GM21737 (cell line): ENCODE measurements around the gene TBL3.

ENCODE experiments used
- ATAC-seq: cut with Tn5 transposase; IDR thresholded peaks from one replicate; pipeline ENCODE4 v1.9.1; 2021; ENCODE audit warnings: mild to moderate bottlenecking, moderate library complexity; ENCODE audit not compliant: unreplicated experiment

Gene TBL3

DNA sequence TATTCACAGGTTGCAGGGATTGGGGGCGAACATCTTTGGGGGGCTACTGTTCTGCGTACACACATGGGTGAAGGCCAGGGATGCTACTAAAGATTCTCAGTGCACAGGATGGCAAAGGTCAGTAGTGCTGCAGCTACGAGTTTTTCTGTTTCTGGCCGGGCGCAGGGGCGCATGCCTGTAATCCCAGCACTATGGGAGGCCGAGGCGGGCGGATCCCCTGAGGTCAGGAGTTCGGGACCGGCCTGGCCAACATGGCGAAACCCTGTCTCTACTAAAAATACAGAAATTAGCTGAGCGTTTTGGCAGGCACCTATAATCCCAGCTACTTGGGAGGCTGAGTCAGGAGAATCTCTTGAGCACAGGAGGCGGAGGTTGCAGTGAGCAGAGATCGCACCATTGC is 41.7 kb downstream of the TBL3 start:
- no peak for ATAC-seq

- no peak for ATAC-seq
Observed at GRCh38 chr16:2015117-2015946, 43.5 kb downstream of the TBL3 start.

- no peak for ATAC-seq
Observed at GRCh38 chr16:2015947-2016208, 44.0 kb downstream of the TBL3 start.

- ATAC-seq = no peak
Observed at GRCh38 chr16:2016407-2016922, 44.6 kb downstream of the TBL3 start.

DNA sequence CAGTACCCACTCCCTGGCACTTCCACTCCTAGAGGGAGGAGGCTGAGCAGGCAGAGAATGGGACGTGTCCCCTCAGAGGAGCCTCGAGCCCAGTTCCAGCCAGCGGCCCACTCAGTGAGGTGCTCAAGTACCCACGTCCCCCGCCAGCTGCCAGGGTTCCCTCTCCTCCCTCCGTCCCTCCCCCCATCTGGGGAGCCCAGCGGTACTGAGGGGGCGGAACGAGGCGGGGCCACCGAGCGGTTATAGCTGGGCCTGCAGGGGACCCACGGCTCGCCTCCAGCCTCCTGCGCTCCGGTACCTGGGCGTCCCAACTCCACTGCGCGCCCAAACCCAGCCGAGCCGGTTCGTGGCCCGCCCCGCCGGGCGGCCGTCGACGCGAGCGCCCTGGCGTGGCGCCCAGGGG is 47.7 kb downstream of the TBL3 start, which contains the start of gene NPW:
TSS of gene NPW (plus strand) at position 268 of the 403 bp plus-strand sequence.
- no peak for ATAC-seq

DNA sequence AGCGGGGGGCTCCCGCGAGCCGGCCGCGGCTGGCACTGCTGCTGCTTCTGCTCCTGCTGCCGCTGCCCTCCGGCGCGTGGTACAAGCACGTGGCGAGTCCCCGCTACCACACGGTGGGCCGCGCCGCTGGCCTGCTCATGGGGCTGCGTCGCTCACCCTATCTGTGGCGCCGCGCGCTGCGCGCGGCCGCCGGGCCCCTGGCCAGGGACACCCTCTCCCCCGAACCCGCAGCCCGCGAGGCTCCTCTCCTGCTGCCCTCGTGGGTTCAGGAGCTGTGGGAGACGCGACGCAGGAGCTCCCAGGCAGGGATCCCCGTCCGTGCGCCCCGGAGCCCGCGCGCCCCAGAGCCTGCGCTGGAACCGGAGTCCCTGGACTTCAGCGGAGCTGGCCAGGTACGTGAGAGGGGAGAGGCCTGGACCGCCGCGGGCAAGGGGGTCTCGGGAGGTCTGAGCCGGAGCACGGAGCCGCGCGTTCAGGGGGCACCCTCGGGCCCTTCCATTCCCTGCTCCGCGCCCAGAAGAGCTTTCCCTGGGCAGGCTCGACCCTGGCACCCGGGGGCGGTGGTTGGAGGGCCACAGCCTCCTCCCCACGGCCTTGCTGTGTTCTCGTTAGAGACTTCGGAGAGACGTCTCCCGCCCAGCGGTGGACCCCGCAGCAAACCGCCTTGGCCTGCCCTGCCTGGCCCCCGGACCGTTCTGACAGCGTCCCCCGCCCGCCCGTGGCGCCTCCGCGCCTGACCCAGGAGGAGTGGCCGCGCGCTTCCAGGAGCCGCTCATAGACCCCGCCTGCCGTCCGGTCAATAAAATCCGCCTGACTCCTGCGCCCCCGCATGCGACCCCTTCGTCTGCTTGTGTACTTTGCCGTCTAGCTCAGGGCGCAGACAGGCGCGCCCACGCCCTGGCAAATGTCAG is 48.3 kb downstream of the TBL3 start:
- ATAC-seq = no peak

DNA sequence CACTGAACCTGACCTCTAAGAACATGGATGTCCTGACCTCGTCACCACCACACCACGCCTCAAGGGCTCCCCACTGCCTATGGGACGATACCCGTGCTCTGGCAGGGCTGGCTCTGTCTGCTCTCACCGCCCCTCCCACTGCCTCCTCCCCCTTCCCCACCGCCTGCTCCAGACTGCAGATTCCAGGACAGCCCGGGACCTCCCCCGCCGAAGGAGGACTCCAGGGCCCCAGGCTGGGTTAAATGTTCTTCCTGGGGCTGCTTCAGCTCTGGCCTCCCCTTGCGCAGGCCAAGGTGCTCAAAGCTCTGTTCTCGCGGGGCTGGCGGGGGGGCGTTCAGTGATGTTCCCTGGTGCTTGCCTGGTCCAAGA is 50.9 kb downstream of the TBL3 start:
- ATAC-seq = no peak

- peak; percentile 64 for ATAC-seq
Observed at GRCh38 chr16:2023092-2024031, 51.5 kb downstream of the TBL3 start.

- ATAC-seq = no peak
Observed at GRCh38 chr16:2024032-2024420, 52.2 kb downstream of the TBL3 start.

DNA sequence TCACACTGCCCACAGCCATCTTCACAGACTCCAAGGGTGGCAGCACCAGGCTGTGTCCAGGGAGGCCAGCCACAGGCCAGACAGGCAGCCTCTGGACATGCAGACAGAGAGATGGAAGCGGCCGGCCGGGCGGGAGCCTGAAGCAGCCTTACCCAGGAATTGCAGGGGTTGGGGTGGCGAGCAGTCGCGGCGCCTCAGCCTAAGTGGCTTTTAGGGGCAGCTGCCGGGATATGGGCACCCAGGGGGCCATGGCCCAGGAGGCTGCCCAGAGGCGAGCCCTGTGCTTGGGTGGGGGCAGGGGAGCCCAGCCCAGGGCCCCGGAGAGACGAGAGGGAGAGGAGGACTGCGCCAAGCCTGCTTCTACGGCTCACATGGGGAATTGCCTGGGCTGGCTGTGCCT is 53.4 kb downstream of the TBL3 start:
- ATAC-seq = no peak

- ATAC-seq = no peak
Observed at GRCh38 chr16:2025878-2026460, 54.1 kb downstream of the TBL3 start.

- no peak for ATAC-seq
Observed at GRCh38 chr16:2026461-2027023, 54.7 kb downstream of the TBL3 start, which contains the start of gene NHERF2. Gene NHERF2 (plus strand): TSS chr16:2026902. CDS start chr16:2027006, 104 bp downstream.

DNA sequence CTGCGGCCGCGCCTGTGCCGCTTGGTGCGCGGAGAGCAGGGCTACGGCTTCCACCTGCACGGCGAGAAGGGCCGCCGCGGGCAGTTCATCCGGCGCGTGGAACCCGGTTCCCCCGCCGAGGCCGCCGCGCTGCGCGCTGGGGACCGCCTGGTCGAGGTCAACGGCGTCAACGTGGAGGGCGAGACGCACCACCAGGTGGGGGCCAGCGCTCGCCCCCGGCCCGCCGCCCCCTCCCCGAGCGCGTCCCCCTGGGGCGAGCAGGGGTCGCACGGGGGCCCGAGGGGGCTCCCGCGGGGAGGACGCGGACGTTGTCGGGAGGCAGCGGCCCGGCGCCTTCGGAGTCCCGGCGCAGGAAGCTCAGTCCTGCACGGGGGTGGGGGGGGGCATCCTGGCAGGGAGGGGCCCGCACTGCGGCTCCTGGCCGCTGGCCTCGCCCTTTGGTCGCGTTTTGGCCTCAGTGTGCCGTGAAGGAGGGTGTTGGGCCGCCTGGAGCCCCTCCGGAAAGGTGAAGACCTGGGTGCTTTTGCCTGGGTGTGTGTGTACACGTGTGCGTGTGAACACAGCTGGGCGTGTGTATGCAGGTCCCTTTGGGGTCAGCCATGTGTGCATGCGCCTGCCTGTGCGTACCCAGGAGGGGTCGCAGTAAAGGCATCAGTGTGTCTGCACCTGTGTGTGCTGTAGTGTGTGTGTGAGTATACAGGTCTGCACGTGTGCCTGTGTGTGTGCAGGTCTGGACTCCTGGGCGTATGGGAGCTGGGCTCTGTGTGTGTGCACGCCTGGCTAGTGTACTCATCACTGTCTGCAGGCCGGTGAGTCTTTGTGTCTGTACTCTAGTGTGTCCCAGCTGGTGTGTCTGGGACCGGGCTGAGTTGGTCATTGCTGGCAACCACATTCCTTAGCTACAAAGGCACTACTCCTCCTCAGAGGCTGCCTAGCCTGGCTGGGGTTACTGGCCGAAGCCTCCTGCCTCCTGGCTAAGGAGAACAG is 55.5 kb downstream of the TBL3 start:
- ATAC-seq = no peak

DNA sequence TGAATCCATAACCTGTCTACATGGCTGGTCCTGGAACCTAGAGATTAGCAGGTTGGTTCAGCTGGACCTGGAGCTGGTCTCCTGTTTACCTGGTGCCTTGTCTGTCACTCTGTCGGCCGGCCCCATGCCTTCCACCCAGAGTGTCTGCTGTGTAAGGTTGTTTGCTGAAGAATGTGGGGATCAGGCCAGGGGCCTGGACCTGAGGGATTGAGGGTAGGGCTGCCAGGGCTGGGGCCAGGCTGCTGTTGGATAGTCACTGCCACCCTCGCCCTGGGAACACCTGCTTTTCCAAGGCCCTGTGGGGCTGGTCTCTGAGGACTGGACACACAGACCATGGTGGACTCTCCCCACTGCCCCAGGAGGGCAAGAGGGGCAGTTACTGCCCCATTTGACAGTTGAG is 56.3 kb downstream of the TBL3 start:
- ATAC-seq = no peak

DNA sequence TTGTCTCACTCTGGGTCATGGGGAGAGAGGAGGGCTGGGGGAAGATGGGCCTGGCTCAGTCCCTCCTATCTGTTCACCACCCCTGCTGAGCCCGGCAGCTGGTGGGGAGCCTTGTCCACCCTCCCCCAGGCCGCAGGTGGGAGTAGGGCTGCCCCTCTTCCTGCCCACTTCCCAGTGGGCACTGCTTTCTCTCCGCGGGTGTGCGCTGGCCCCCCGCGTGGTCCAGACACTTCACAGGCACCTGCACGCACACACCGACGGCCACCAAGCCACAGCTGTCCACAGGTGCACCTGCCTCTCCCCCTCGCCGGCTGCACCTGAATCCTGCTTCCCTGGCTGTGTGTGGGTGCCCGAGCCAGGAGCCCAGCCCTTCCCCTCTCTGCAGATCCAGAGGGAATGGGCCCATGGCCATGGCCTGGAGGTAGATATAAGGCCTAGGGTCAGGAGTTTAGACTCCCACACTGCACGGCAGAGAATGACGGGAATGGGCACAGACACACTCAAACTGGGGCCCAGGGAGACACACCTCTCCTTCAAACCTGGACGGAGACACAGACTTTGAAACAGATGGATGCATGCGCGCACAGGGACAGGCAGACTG is 56.9 kb downstream of the TBL3 start:
- no peak for ATAC-seq

DNA sequence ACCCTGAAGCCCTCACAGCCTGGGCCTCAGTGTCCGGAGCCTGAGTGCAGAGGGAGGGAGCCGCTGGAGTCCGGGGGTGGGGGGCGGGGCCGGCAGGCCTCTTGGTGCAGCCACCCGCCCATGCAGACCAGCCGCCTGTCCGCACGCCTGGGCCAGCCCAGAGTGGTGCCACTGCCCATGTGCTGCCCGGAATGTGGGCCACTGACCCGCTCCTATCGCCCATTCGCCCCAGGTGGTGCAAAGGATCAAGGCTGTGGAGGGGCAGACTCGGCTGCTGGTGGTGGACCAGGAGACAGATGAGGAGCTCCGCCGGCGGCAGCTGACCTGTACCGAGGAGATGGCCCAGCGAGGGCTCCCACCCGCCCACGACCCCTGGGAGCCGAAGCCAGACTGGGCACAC is 57.5 kb downstream of the TBL3 start:
- no peak for ATAC-seq

DNA sequence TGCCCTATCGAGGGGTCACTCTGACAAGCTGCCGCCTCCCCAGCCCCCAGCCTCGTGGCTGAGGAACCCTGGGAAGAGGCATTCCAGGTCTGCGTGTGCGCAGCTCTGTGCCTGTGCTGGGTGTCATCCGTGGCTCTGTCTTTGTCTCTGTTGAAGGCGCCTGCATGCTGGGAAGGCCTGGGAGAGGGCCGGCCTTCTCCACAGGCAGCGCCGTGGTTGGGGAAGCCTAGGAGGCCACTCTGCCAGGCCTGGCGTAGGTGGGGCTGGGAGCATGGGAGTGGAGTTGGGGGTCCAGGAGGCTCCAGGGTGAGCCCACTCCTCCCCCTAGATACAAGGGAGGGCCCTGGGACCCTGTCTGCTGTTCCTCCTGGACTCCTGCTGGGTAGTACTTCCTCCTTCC is 58.2 kb downstream of the TBL3 start:
- ATAC-seq = no peak

- no peak for ATAC-seq
Observed at GRCh38 chr16:2031081-2031577, 59.3 kb downstream of the TBL3 start.
